GM12874 (cell line): Measurements from ENCODE around the gene FKBP4.

ENCODE experiments used
- TF ChIP-seq, protein P1 (sequence below): IDR thresholded peaks from 2 replicates; pipeline ENCODE4 v1.5.1; 2011; ENCODE audit warnings: low read depth, mild to moderate bottlenecking, control low read depth, low read length, moderate library complexity; ENCODE audit not compliant: insufficient read depth

Gene FKBP4

DNA sequence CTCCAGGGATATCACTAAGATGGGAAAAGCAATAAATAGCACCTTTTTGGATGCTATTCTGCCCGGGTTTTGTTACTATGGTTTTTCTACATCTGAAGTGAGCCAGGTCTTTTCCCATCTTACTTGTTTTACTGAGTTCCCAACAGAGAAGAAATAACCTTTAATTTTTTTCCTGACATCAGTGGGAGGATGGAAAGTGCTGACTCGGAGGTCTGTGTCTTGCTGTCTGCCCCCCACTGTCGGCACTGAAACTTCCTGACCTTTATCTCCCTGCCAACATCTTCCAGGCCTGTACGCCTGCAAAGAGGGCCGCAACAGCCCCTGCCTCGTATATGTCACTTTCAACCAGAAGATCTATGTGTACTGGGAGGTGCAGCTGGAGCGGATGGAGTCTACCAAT lies 28.7 kb downstream of the FKBP4 start:
- TF ChIP-seq, protein P1, sequence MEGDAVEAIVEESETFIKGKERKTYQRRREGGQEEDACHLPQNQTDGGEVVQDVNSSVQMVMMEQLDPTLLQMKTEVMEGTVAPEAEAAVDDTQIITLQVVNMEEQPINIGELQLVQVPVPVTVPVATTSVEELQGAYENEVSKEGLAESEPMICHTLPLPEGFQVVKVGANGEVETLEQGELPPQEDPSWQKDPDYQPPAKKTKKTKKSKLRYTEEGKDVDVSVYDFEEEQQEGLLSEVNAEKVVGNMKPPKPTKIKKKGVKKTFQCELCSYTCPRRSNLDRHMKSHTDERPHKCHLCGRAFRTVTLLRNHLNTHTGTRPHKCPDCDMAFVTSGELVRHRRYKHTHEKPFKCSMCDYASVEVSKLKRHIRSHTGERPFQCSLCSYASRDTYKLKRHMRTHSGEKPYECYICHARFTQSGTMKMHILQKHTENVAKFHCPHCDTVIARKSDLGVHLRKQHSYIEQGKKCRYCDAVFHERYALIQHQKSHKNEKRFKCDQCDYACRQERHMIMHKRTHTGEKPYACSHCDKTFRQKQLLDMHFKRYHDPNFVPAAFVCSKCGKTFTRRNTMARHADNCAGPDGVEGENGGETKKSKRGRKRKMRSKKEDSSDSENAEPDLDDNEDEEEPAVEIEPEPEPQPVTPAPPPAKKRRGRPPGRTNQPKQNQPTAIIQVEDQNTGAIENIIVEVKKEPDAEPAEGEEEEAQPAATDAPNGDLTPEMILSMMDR, result no peak

- TF ChIP-seq, protein P1, result no peak
Measured at GRCh38 chr12:2824541-2824940, 29.8 kb downstream of the FKBP4 start.

DNA sequence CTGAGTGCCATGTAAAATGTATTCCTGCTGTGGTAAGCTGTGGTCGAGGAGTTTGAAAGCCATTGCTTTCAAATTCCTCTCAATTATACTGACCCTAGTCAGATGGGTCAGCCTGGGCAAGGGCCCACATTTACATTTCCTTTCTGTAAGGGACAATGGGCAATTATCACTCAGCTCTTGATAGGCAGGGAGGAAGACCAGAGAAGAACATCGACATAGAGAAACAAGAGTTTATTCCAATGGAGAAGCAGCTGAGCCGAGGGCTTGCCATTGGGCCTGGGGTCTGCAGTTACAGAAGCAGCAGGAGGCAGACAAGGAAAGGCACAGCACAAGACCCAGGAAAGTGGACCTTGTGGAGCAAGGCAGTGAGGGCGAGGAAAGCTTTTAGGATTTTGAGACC lies 30.4 kb downstream of the FKBP4 start:
- TF ChIP-seq, protein P1, result no peak

DNA sequence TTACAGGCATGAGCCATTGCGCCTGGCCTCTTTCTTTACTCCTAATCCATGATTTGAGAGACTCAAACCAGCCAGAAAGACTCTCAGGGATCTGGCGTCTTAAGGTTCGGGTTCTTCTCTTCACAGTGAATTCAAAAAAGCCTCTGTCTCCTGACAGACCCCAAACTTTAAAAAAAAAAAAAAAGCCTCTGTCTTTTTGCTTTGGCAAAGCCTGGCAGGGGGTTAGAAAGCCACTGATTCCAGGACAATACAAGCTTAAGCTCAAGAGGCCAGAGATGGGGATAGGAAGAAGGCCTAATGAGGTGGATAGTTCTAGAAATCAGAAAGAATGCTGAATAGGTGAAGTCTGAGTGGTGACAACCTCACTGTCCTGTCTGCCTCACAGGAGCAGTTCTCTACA lies 31.3 kb downstream of the FKBP4 start:
- TF ChIP-seq, protein P1, result no peak

DNA sequence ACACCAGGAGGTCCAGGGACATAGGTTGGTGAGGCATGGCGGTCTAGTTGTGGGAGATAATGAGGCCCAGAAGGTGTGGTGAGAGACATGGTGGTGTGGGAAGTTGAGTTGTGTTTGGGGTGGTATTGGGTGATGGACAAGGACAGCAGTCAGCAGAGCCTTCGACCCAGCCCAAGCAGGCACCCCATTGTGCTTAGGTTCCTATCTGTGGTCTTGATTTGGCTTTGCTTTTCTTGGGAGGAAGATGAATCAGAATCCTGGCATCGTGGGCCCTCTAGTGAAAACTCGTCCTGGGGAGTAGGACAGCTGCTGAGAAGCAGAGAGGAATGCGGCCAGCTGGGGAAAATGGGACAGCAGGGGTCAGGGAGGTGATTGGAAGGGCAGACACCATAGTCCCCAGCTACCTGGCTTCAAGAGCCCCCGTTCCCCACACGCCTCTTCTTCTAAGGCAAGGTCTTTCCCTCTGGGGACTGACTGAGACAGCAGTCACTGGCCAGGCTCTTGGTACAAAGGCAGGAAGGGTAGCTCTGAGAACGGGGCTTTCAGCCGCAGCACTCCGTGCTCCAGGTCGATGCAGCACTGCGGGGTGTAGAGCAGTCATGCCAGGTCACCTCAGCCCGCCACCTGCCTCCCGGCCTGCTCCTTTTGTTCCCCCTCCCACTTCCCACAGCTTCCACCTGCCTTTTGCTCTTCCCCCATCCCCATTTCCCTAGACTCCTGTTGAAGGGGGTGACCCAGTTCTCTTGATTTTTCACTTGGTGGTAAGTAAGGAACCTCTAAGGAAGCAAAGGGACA lies 32.1 kb downstream of the FKBP4 start:
- TF ChIP-seq, protein P1, result no peak

GRCh38 chr12:2829275-2829674 lies 34.5 kb downstream of the FKBP4 start:
- TF ChIP-seq, protein P1, result no peak

- TF ChIP-seq, protein P1, result no peak
Measured at GRCh38 chr12:2832550-2833127, 37.9 kb downstream of the FKBP4 start.
